Measurements from ENCODE around the gene TBC1D10B. TPM values are rescaled to one million over a fixed set of nuclear protein-coding genes. Genes with fewer than 3 reads are reported as not detected.

The TBC1D10B gene
- total RNA-seq, 5 donors from 2014 or later (not counting 1 experiment from before 2014, with no cell fraction given) = 24.0 to 60.1 (median 52.5) TPM

- ChIA-PET POLR2A (interaction anchor here (1.3 to 1.7 kb wide), 2 partner anchors 13 kb away, joined by 5 to 6 read pairs; partner anchors contain the start of gene SEPTIN1 (in 2 of the 2)), CTCF (interaction anchor here in 1 of 2 donors (1.0 to 1.7 kb wide), 6 partner anchors 15 to 240 kb away, joined by 3 to 32 read pairs (median 4); partner anchors contain the start of genes CD2BP2, DCTPP1 and ZNF771)
- ATAC-seq (replicated peaks in 1 of 4) (peak; percentile 5 to 11 (median 6)), DNase-seq (no peak)
- Histone ChIP-seq H3K36me3 (ENCODE audit: control insufficient read depth in 2 of 2, extremely low read depth in 1 of 2, insufficient read depth in 1 of 2, low read length in 1 of 2) (peaks cover 6 to 13% of the 10 kb centered on the region in 2 donors), H3K4me1 (ENCODE audit: control insufficient read depth in 1 of 2, extremely low read depth in 1 of 2, insufficient read depth in 2 of 2, low read length in 2 of 2) (peaks cover 22 to 44% of the 10 kb centered on the region in 2 experiments), H3K4me3 (ENCODE audit: control insufficient read depth in 1 of 2, extremely low read depth in 1 of 2, low read length in 1 of 2) (peak overlapping the region in 1 of 2 donors; percentile 66), H3K27ac (ENCODE audit: low read length) (no peak overlapping the region), H3K27me3 (replicated peaks in 1 of 2; ENCODE audit: control insufficient read depth in 2 of 2, extremely low read depth in 1 of 2, insufficient read depth in 2 of 2, low read length in 1 of 2) (no peaks in the 10 kb centered on the region), H3K9me3 (no peaks in the 10 kb centered on the region)
- no peaks in the 10 kb centered on the region for H3K27me3 Mint-ChIP-seq
- peak overlapping the region; percentile 79 to 83 (median 80) for H3K4me3 Mint-ChIP-seq
- peaks cover 52 to 54% (median 53%) of the 10 kb centered on the region in 3 donors for H3K4me1 Mint-ChIP-seq
- H3K36me3 Mint-ChIP-seq = peaks cover 11% of the 10 kb centered on the region
- WGBS (ENCODE audit: insufficient coverage) = under 1% methylated on average over 55 of the region's 76 CpGs
- H3K9me3 Mint-ChIP-seq = no peaks in the 10 kb centered on the region
- H3K27ac Mint-ChIP-seq = peak overlapping the region; percentile 93 to 95
Observed at GRCh38 chr16:30369938-30370455, 297 bp downstream of the TBC1D10B start.

GRCh38 chr16:30369091-30369937 lies 980 bp downstream of the TBC1D10B start:
- POLR2A ChIA-PET = no interaction called here
- DNase-seq = peak in 1 of 35 experiments; percentile 40

GRCh38 chr16:30368792-30369090 lies 1.6 kb downstream of the TBC1D10B start:
- ChIA-PET POLR2A (no interaction called here), CTCF (interaction anchor here in 1 of 2 donors (0.5 to 1.5 kb wide), 4 partner anchors 14 to 268 kb away, joined by 3 to 6 read pairs (median 4); partner anchors contain the start of gene CD2BP2)
- Histone ChIP-seq H3K4me3 (ENCODE audit: control insufficient read depth in 1 of 2, extremely low read depth in 1 of 2, low read length in 1 of 2) (peak overlapping the region; percentile 62 to 66), H3K27me3 (replicated peaks in 1 of 2; ENCODE audit: control insufficient read depth in 2 of 2, extremely low read depth in 1 of 2, insufficient read depth in 2 of 2, low read length in 1 of 2) (no peaks in the 10 kb centered on the region), H3K27ac (ENCODE audit: low read length) (peak overlapping the region; percentile 57), H3K9me3 (no peaks in the 10 kb centered on the region), H3K4me1 (ENCODE audit: control insufficient read depth in 1 of 2, extremely low read depth in 1 of 2, insufficient read depth in 2 of 2, low read length in 2 of 2) (peaks cover 22 to 44% of the 10 kb centered on the region in 2 experiments), H3K36me3 (ENCODE audit: control insufficient read depth in 2 of 2, extremely low read depth in 1 of 2, insufficient read depth in 1 of 2, low read length in 1 of 2) (peaks cover 9 to 21% of the 10 kb centered on the region in 2 donors)
- Mint-ChIP-seq H3K36me3 (peaks cover 17% of the 10 kb centered on the region), H3K9me3 (no peaks in the 10 kb centered on the region), H3K4me3 (peak overlapping the region; percentile 85 to 91 (median 86)), H3K27me3 (no peaks in the 10 kb centered on the region), H3K4me1 (peaks cover 53 to 54% (median 53%) of the 10 kb centered on the region in 3 donors), H3K27ac (peak overlapping the region; percentile 55 to 92)
- 0% methylated on average over 2 of the region's 4 CpGs for WGBS (ENCODE audit: insufficient coverage)
- ATAC-seq (replicated peaks in 1 of 4) (no peak), DNase-seq (no peak)

More at GRCh38 chr16:30369091-30369937, 980 bp downstream of the TBC1D10B start:
- Mint-ChIP-seq H3K4me3 (peak overlapping the region; percentile 85 to 91 (median 86)), H3K4me1 (peaks cover 53 to 54% (median 53%) of the 10 kb centered on the region in 3 donors), H3K9me3 (no peaks in the 10 kb centered on the region), H3K36me3 (peaks cover 16% of the 10 kb centered on the region), H3K27ac (peak overlapping the region; percentile 55 to 92), H3K27me3 (no peaks in the 10 kb centered on the region)
- no peaks in the 10 kb centered on the region for H3K27me3 ChIP-seq (replicated peaks in 1 of 2; ENCODE audit: control insufficient read depth in 2 of 2, extremely low read depth in 1 of 2, insufficient read depth in 2 of 2, low read length in 1 of 2)
- peak overlapping the region; percentile 57 for H3K27ac ChIP-seq (ENCODE audit: low read length)
- peak overlapping the region; percentile 62 to 66 for H3K4me3 ChIP-seq (ENCODE audit: control insufficient read depth in 1 of 2, extremely low read depth in 1 of 2, low read length in 1 of 2)
- CTCF ChIA-PET = interaction anchor here in 1 of 2 donors (0.5 to 1.5 kb wide), 5 partner anchors 9 to 268 kb away, joined by 3 to 6 read pairs (median 4); partner anchors contain the start of gene CD2BP2
- peaks cover 22 to 44% of the 10 kb centered on the region in 2 experiments for H3K4me1 ChIP-seq (ENCODE audit: control insufficient read depth in 1 of 2, extremely low read depth in 1 of 2, insufficient read depth in 2 of 2, low read length in 2 of 2)
- no peak for ATAC-seq (replicated peaks in 1 of 4)
- under 1% methylated on average over 40 of the region's 45 CpGs for WGBS (ENCODE audit: insufficient coverage)
- H3K36me3 ChIP-seq (ENCODE audit: control insufficient read depth in 2 of 2, extremely low read depth in 1 of 2, insufficient read depth in 1 of 2, low read length in 1 of 2) = peaks cover 9 to 20% of the 10 kb centered on the region in 2 donors
- no peaks in the 10 kb centered on the region for H3K9me3 ChIP-seq

GRCh38 chr16:30368122-30368791 lies 2.0 kb downstream of the TBC1D10B start:
- Histone ChIP-seq H3K36me3 (ENCODE audit: control insufficient read depth in 2 of 2, extremely low read depth in 1 of 2, insufficient read depth in 1 of 2, low read length in 1 of 2) (peaks cover 9 to 26% of the 10 kb centered on the region in 2 donors), H3K9me3 (no peaks in the 10 kb centered on the region), H3K27me3 (replicated peaks in 1 of 2; ENCODE audit: control insufficient read depth in 2 of 2, extremely low read depth in 1 of 2, insufficient read depth in 2 of 2, low read length in 1 of 2) (no peaks in the 10 kb centered on the region), H3K4me1 (ENCODE audit: control insufficient read depth in 1 of 2, extremely low read depth in 1 of 2, insufficient read depth in 2 of 2, low read length in 2 of 2) (peaks cover 22 to 44% of the 10 kb centered on the region in 2 experiments), H3K27ac (ENCODE audit: low read length) (peak overlapping the region; percentile 57), H3K4me3 (ENCODE audit: control insufficient read depth in 1 of 2, extremely low read depth in 1 of 2, low read length in 1 of 2) (peak overlapping the region; percentile 62 to 66)
- WGBS (ENCODE audit: insufficient coverage) = 23% methylated on average over 4 of the region's 8 CpGs
- ChIA-PET POLR2A (no interaction called here), CTCF (interaction anchor here in 1 of 2 donors (1.2 kb wide), 1 partner anchor 41 kb away, joined by 4 read pairs; no protein-coding TSS in a partner anchor)
- Mint-ChIP-seq H3K27ac (peak overlapping the region; percentile 55 to 92), H3K4me3 (peak overlapping the region; percentile 85 to 91 (median 86)), H3K9me3 (no peaks in the 10 kb centered on the region), H3K36me3 (peaks cover 21% of the 10 kb centered on the region), H3K4me1 (peaks cover 53 to 55% (median 54%) of the 10 kb centered on the region in 3 donors), H3K27me3 (no peaks in the 10 kb centered on the region)
- ATAC-seq (replicated peaks in 1 of 4) (no peak), DNase-seq (no peak)

GRCh38 chr16:30367349-30368009 lies 2.8 kb downstream of the TBC1D10B start:
- CTCF ChIA-PET = no interaction called here
- H3K27ac ChIP-seq (ENCODE audit: low read length) = peak overlapping the region; percentile 9
- peak overlapping the region; percentile 85 to 91 (median 86) for H3K4me3 Mint-ChIP-seq
- POLR2A ChIA-PET = no interaction called here
- H3K4me1 ChIP-seq (ENCODE audit: control insufficient read depth in 1 of 2, extremely low read depth in 1 of 2, insufficient read depth in 2 of 2, low read length in 2 of 2) = peaks cover 22 to 44% of the 10 kb centered on the region in 2 experiments
- peak overlapping the region; percentile 55 to 92 for H3K27ac Mint-ChIP-seq
- H3K4me1 Mint-ChIP-seq = peaks cover 50 to 57% (median 56%) of the 10 kb centered on the region in 3 donors
- peaks cover 9 to 29% of the 10 kb centered on the region in 2 donors for H3K36me3 ChIP-seq (ENCODE audit: control insufficient read depth in 2 of 2, extremely low read depth in 1 of 2, insufficient read depth in 1 of 2, low read length in 1 of 2)
- H3K27me3 Mint-ChIP-seq = no peaks in the 10 kb centered on the region
- H3K9me3 Mint-ChIP-seq = no peaks in the 10 kb centered on the region
- no peaks in the 10 kb centered on the region for H3K27me3 ChIP-seq (replicated peaks in 1 of 2; ENCODE audit: control insufficient read depth in 2 of 2, extremely low read depth in 1 of 2, insufficient read depth in 2 of 2, low read length in 1 of 2)
- peak overlapping the region; percentile 32 to 66 for H3K4me3 ChIP-seq (ENCODE audit: control insufficient read depth in 1 of 2, extremely low read depth in 1 of 2, low read length in 1 of 2)
- H3K36me3 Mint-ChIP-seq = peaks cover 26% of the 10 kb centered on the region
- H3K9me3 ChIP-seq = no peaks in the 10 kb centered on the region
- no peak for ATAC-seq (replicated peaks in 1 of 4)
- DNase-seq = no peak
- 77% methylated on average over 5 of the region's 10 CpGs for WGBS (ENCODE audit: insufficient coverage)

All from T-cell (primary cell).